Measurements from ENCODE around the gene FHDC1. TPM values are rescaled to one million over a fixed set of nuclear protein-coding genes. Genes with fewer than 3 reads are reported as not detected.

FHDC1 gene
- total and polyA plus RNA-seq, 10 of the 15 experiments (the other 5 are each of a cell fraction or from before 2014, with no cell fraction given) = 0.04 to 0.12 (median 0.06) TPM; not detected in 3

GRCh38 chr4:152976212-152976761, 40.2 kb downstream of the FHDC1 start:
- H3K79me2 ChIP-seq (ENCODE audit: control insufficient read depth, insufficient read depth, low read length) = no peaks in the 10 kb centered on the region
- CTCF ChIA-PET = no interaction called here
- FAIRE-seq (no peak), ATAC-seq (no peak), DNase-seq (ENCODE audit: low read depth, low spot score) (no peak)
- H3K4me1 ChIP-seq (ENCODE audit: control insufficient read depth, insufficient read depth, low read length) = no peaks in the 10 kb centered on the region
- intact Hi-C loops (cut with micrococcal nuclease; ENCODE audit: unreplicated experiment) (no loop called here), in situ Hi-C loops (cut with MboI) (no loop called here)
- no peak overlapping the region for H3K9ac ChIP-seq (ENCODE audit: control insufficient read depth, insufficient read depth, low read length)
- POLR2A ChIA-PET = no interaction called here
- RAD21 ChIA-PET (ENCODE audit: unreplicated experiment) = no interaction called here
- H3K9me3 ChIP-seq (replicated peaks; ENCODE audit: control insufficient read depth, insufficient read depth, low read length) = no peaks in the 10 kb centered on the region
- no peaks in the 10 kb centered on the region for H4K20me1 ChIP-seq (ENCODE audit: control insufficient read depth, insufficient read depth)
- no peak overlapping the region for H3K27ac ChIP-seq (ENCODE audit: control insufficient read depth, insufficient read depth)
- H3K4me3 ChIP-seq = no peak overlapping the region
- no peak overlapping the region for H2AFZ ChIP-seq (ENCODE audit: control insufficient read depth, low read depth, low read length)
- WGBS (ENCODE audit: insufficient coverage, insufficient replicate concordance, low lambda C conversion rate, missing lambda C conversion rate) = 63% methylated on average over 28 of the region's 28 CpGs
- H3K4me2 ChIP-seq (ENCODE audit: control insufficient read depth, insufficient read depth) = no peak overlapping the region
- no peaks in the 10 kb centered on the region; a peak in 2 of 4 replicates for H3K27me3 ChIP-seq (replicated peaks in 1 of 2; ENCODE audit: control insufficient read depth in 2 of 2, insufficient read depth in 2 of 2, low read length in 1 of 2)
- TF ChIP-seq JUNB (IDR thresholded peaks at IDR 0.05) = no peak
- no peak for TF ChIP-seq MEF2A (IDR thresholded peaks at IDR 0.05; ENCODE audit: insufficient read depth, low read depth, low read length)
- no peak for TF ChIP-seq IRF5 (IDR thresholded peaks at IDR 0.05; ENCODE audit: borderline replicate concordance)
- TF ChIP-seq NR2C2 (IDR thresholded peaks at IDR 0.05; ENCODE audit: borderline replicate concordance, control insufficient read depth, insufficient read length, low read depth) = no peak
- TF ChIP-seq MTA2 (IDR thresholded peaks at IDR 0.05; ENCODE audit: low read depth) = no peak
- no peak for TF ChIP-seq IRF4 (IDR thresholded peaks at IDR 0.05; ENCODE audit: low read depth, low read length)
- no peak for TF ChIP-seq CBX3 (IDR thresholded peaks at IDR 0.05; ENCODE audit: borderline replicate concordance, low read depth)
- no peak for TF ChIP-seq POLR2AphosphoS5 (IDR thresholded peaks at IDR 0.05; ENCODE audit: low read length)
- TF ChIP-seq PKNOX1 (IDR thresholded peaks at IDR 0.05) = no peak
- TF ChIP-seq RAD51 (IDR thresholded peaks at IDR 0.05) = no peak
- SMC1A ChIA-PET (ENCODE audit: uncharacterized antibody, unreplicated experiment) = no interaction called here
- H3K36me3 ChIP-seq (ENCODE audit: control insufficient read depth in 2 of 2, insufficient read depth in 2 of 2, low read length in 1 of 2) = no peaks in the 10 kb centered on the region
- BruUV-seq (replicated peaks) = no TSS peak
